M059J (cell line): ENCODE results near the gene NFAM1. TPM values are rescaled to one million over a fixed set of nuclear protein-coding genes. Genes with fewer than 3 reads are reported as not detected.

Experiments
- DNase-seq: peaks from one replicate; pipeline ENCODE4 v3.0.0-alpha.2; 2012; ENCODE audit warnings: low read depth
- total RNA-seq: library from RNA; depleted of rRNA; stranded (reverse); fragments of >200 nt; shearing (Covaris generic); gene quantifications from 2 replicates; pipeline ENCODE4 v1.2.3, GENCODE V29; 2014; rRNA removed

The NFAM1 gene
- not detected in 2 replicates for total RNA-seq

- DNase-seq = no peak
Measured at GRCh38 chr22:42432020-42432596, at the start of gene NFAM1. Gene NFAM1 (minus strand): TSS chr22:42432403. CDS start chr22:42432357, 46 bp downstream.

- no peak for DNase-seq
Measured at GRCh38 chr22:42475122-42475521, 42.9 kb upstream of the NFAM1 start.

DNA sequence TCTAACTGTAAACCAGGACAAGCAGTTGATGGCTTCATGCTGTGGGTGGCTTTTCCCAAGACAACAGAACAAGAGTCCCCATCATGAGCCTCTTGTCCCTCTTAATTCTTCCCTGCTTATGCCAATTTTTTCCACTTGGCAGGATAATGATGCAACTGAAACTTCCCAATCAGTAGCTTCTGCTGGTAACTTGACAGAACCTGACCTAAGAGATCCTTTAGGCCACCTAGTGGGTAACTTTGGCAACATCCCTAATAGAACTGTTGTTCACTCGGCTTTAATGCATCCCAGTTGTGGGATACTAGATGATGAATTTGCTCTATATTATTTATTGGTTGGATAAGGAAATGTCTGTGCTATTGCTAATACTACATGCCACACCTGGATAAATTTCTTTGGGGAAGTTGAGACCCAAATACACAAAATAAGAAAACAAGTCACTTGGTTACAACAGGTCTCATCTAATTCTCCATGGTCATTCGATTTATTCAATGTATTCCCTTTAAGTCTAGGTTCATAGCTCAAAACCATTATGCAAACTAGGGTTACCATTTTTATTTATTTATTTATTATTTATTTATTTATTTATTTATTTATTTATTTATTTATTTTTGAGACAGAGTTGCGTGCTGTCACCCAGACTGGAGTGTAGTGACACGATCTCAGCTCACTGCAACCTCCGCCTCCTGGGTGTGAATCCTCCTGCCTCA is 41.4 kb upstream of the NFAM1 start:
- peak; percentile 58 for DNase-seq

DNA sequence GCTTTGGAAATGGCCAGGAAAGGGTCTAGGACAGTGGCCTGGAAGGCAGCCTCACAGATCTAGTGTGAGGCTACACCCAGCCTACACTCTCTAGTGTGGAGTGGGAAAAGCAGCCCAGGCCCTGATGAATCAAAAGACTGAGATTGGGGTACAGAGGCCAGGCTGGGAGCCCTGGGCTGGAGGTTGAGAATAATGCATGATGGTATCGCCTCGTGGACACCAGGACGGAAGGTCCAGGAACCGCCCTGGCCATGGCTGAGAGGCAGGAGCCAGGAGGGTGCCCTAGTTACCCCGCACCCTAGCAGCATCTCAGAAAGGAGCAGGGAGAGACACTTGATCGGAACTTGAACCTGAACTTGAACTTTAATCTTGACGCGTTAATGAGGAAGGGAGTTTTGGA is 40.5 kb upstream of the NFAM1 start:
- no peak for DNase-seq

- no peak for DNase-seq
Measured at GRCh38 chr22:42471441-42471840, 39.2 kb upstream of the NFAM1 start.

DNA sequence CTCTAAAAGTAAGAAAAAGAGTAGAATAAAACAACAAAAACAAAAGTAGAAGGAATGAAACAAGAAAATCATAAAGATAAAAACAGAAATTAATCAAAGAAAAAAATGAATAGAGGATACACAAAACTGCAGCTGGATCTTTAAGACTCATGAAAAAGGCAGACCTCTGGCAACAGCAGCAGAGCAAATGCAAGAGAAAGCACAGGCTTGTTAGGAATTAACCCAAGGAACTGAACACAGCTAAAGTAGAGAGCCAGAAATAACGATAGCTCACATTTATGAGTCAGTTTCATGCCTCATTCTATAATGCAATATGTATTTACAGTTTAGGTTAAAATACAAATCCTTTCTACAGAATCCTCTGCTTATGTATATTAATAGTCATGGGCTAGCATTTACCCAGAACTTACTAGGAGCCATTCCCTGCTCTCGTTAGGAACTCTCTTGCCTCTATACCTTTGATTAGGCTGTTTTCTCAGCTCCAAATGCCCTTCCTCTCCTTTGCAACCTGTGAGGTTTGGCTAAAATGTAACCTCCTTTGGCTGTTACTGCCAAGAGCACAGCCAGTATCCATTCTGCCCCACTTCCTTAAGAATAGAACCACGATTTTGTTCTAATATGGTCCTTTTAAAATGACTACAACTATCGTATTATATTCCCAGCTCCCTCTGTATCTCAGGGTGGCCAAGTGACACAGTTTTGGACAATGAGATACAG is 38.3 kb upstream of the NFAM1 start:
- DNase-seq = no peak

DNA sequence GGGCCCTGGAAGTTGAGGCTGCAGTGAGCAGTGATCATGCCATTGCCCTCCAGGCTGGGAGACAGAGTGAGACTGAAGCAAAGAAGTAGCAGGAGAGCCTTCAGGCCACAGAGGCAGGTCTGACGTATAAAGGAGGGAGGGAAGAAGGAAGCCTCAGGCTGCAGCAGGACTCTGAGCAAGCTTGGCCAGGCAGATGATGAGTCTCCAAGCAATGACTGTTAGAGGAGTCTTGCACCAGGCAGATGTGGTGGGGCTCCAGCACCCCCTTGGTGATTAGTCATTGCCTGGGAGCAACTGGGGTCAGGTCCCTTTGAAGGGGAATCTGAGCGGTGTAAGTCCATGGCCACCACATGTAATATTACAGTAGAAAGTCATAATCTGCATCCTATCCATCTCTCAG is 36.6 kb upstream of the NFAM1 start:
- peak; percentile 34 for DNase-seq

DNA sequence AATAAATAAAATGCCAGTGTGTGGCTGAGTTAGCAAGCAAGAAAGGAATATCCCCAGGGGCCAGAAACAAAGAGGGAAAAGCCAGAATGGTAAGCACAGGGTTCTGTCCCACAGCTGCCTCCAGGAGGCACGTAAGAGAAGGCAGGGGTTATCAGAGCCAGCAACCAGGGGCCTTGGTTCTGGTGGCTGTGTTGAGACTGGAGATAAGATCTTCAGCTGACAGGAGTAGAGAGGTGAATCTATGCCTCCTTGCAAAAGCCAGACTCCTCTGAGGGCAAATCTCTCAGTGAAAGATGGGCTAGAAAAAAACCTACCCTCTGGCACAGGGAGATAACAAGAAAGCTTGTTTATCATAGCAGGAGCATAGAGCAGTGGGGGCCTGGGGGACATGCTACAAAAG is 29.8 kb upstream of the NFAM1 start:
- DNase-seq = no peak

GRCh38 chr22:42461511-42461910 is 29.3 kb upstream of the NFAM1 start:
- DNase-seq = no peak

DNA sequence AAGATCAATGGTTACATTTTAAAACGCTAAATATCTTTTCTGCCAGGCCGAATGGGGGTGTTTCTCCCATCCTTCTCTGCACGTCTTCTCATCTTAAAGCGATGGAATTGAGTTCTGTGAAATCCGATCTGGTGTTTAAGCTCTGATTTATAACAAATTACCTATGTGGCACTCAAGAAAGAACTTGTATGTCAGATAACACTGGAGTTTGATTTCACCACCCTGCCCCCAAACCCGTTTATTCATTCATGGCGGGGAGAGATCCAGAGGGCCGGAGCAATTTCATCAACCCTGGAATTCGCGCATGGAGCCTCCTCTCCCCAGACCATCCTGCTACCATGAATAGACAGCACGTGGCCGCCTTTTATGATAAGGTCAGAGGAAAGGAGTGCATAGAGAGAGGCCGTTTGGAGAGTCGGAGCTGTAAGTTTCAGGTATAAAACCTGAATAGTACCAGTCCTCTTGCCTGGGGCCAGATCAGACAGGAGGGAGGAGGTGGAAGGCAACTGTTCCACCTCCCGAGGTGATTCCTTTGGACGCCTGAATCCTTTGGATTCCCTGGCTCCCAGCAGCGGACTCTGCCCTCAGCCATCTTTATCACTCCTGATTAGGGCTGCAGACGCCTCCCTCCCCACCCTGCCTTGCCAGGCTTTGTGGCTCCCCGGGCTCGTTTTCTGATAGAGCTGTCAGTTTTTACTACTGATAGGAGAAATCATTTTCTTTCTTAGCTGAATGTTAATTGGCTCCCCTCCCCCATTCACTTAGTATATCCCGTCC is 27.3 kb upstream of the NFAM1 start:
- DNase-seq = no peak

DNA sequence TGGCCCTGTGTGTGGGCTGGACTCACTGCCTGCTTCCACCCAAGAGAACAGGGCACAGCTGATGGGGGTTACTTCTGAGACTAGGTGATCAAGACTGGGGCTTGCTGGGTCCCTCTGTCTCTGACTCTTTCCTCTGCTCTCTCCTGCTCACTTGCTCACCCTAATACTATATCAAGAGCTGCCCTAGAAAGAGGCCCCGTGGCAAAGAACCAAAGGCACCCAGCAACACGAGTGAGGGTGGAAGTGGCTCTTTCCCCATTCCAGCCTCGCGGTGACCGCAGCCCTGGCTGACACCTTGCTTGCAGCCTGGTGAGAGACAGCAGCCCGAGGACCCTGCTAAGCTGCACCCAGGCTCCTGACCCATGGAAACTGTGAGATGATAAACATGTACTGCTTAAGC is 20.7 kb upstream of the NFAM1 start:
- DNase-seq = no peak

DNA sequence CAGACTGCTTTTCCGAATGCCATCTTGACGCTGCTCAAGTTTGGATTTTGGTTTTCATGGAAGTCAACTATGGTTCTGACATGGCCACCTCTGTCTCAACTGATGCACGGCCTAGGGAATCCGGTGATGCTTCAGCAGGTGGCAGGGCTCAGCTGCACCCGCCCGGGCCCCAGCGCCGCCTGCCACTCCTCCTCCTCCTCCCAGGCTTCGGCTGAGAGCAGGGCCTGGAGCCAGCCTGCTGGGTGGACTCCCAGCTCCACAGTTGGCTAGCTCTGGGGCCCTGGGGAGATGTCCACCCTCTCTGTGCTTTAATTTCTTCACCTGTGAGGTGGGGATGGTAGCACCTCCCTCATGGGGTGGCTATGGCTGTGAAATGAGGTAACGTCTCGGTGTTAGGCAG is 20.3 kb upstream of the NFAM1 start:
- no peak for DNase-seq

GRCh38 chr22:42451499-42452145 is 19.4 kb upstream of the NFAM1 start:
- no peak for DNase-seq

DNA sequence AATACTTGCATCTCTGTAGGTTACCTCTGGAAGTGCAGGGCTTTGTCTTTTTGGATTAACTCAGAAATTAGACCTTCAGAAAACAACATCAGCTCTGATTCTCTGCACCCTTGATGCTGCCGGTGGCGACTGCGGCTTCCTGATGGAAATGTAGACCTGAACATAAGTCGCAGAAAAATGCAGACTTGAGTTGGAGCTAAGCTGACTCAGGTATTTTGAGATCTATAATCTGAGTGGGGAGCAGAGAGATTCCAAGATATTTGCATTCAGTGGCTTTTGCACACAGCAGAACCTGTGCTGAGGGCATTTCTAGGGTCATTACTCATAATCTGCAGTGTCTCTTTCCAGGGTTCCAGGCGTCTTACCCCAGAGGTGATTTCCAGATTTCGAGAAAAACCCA is 18.7 kb upstream of the NFAM1 start:
- no peak for DNase-seq

DNA sequence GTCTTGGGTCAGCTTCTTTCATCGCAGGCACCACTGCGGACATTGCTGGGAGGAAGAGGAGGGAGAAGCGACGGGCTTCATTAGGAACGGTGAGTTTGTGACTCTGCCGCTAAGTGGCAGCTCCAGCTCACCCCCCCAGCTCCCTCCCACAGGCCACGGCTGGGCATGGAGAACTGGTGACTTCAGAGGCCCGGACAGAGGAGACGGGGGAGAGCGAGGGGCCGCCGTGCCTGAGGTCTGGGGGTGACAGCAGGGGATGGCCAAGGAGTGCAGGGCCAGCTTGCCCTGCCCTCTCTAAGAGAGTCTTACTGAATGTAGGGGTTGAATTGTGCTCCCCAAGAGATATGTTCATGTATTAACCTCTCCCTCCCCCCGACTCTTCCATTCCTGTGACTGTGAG is 13.9 kb upstream of the NFAM1 start:
- no peak for DNase-seq

- DNase-seq = peak; percentile 73
Measured at GRCh38 chr22:42444077-42444904, 12.1 kb upstream of the NFAM1 start.

DNA sequence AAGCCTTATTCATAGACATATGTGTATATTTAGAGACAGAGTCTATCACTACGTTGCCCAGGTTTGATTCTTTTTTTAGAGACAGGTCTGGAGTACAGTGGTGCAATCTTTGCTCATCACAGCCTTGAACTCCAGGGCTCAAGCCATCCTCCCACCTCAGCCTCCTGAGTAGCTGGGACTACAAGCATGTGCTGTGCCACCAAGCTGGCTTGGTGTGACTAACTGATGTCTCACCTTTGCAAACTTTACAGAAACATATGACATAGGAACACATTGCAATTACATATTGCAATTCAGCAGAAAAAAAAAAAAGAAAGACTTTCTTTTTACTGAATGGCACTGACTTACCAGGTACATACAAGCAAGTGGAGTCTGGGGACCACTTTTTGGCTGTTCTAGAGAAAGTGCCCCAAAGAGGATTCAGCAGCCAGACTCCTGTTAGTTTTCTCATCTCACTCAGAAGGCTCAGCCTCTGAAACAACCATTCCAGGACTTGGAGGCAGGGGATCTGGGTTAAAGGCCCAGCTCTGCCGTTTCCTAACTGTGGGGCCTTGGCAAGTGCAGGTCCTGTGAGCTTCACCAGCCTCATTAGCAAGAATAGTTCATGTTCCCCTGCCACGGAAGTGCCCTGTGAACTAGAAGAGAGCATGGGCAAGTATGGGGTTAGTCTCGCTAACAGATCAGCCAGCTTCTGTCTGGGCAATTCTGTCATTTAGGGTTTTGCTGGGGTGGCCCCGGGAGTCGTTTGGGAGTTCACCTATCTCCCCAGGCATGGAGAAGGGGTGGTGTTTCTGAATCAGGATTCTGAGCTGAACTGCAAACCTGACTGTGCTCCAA is 11.3 kb upstream of the NFAM1 start:
- no peak for DNase-seq

DNA sequence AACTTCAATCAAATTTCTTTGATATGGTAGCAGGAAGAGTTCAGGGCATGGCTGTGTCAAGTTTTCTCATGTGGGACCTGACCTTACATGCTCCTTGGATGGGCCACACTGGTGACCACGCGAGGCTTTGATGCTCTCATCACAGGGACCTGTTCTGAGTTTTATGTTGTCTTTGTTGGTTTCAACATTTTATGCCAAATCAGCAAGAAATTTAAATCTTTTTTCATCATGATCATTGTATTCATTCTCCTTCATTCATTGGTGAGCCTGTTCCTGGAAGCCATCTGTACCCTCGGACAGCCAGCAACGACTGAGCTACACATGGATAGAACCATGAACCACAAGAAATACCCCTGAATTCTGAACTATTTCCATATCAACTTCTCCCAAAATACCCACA is 10.5 kb upstream of the NFAM1 start:
- no peak for DNase-seq

GRCh38 chr22:42440728-42441127 is 8.5 kb upstream of the NFAM1 start:
- no peak for DNase-seq
